SIG-M5 (cell line): ENCODE data around the gene NTN3.
"Not testable (repeated sequence)": the region's sequence is repeated elsewhere in the genome, so short reads cannot be mapped to it uniquely, and the experiment has no call there.

Source experiments
- DNase-seq: peaks from one replicate; lab custom pipeline; 2025; lab: John Stamatoyannopoulos, UW

The NTN3 gene

DNA sequence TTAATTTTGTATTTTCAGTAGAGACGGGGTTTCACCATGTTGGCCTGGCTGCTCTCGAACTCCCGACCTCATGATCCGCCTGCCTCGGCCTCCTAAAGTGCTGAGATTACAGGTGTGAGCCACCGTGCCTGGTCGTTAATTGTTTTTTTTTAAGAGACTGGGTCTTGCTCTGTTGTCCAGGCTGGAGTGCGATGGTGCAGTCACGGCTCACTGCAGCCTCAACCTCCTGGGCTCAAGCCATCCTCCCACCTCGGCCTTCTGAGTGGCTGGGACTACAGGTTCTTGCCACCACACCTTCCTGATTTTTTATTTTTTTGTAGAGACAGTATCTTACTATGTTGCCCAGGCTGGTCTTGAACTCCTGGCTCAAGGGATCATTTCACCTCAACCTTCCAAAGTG, 8.9 kb downstream of the NTN3 start:
- DNase-seq, result not testable (repeated sequence)

DNA sequence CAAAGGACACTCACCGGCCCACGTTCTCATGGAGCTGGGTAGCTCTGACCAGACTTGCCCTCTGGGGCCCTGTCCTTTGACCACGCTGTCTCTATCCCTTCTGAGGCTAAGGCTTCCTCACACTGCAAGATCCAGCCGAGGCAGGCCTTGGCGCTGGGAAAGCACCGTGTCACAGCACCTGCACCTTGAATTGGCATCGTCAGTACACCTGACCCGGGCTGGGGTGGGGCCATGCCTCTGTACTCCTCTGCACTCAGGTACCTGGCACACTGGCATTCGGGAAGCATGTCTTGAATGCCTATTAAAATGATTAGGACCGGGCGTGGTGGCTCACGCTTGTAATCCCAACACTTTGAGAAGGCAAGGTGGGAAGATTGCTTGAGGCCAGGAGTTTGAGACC, 9.9 kb downstream of the NTN3 start:
- DNase-seq, result no peak

DNA sequence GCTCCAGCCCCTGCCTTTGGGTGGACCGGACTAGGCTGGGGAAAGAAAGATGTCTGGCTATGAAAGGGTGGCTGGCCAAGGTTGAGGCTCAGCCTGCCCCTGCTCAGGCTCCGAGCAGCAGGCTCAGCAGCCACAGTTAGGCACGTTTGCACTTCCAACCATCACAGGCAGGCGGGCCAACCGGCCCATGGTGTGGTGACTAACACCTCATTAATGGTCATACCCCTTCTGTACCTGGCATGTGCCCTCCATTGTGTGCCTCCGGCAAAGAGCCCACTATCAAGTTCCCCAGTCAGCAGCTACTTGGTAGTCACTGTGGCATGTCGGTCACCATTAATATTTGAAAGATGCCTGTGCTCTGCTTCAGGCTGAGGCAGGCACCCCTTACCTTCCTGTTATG, 10.6 kb downstream of the NTN3 start:
- DNase-seq, result no peak

DNA sequence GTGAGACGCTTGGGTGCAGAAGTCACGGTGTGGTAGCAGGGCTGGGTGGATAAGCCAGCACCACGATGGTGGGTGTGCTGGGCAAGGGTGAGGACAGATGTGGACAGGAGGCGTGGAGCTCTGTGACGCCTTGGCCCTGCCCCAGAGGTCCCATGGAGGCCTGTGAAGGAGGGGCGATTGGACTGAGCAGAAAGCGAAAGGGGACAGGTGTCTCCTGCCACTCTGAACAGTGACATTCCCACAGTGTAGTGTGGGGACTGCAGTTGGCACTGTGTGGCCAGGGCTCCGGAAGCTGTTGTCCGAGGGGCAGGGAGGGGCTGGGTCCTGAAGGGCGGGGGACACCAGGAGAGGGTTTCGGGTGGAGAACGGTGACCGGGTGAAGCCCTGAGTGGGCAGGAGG, 11.2 kb downstream of the NTN3 start:
- DNase-seq, result no peak

DNA sequence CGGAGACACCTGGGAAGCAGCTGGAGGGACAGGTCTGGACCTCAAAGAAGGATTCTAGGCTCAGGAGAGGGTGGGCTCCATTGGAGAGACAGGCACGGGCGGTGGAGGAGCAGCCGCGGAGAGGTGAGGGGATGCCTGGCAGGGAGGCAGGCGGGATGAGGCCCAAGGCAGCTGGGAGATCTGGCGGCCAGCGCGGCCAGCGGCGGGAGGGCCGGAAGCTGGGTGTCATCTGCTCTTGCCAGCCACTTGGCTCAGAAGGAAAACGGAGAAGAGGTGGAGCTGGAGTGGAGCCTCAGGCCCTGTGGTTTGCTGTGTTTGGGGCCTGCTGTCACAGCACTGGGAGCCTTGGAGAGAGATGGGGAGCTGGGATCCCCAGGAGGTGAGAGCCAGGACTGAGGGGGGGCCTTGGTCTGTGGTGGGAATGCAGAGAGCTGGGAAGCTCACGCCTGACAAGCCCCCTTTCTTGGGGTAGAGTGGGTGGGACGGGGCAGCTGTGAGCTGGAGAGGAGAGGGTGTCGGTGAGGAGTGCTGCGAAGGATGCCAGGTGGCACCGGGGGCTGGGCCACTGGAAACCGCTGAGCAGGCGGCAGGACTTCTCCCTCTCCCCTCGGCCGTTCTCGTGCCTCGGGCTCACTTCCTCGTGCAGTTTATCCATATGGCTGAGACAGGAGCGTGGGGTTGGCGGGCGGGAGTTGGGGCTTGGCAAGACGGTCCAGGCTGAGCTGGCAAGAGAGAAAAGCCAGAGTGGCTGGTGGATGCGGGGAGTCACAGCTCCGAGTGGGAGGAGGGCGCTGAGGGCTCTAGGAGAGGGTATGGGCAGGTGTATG, 11.8 kb downstream of the NTN3 start:
- DNase-seq, result no peak

DNA sequence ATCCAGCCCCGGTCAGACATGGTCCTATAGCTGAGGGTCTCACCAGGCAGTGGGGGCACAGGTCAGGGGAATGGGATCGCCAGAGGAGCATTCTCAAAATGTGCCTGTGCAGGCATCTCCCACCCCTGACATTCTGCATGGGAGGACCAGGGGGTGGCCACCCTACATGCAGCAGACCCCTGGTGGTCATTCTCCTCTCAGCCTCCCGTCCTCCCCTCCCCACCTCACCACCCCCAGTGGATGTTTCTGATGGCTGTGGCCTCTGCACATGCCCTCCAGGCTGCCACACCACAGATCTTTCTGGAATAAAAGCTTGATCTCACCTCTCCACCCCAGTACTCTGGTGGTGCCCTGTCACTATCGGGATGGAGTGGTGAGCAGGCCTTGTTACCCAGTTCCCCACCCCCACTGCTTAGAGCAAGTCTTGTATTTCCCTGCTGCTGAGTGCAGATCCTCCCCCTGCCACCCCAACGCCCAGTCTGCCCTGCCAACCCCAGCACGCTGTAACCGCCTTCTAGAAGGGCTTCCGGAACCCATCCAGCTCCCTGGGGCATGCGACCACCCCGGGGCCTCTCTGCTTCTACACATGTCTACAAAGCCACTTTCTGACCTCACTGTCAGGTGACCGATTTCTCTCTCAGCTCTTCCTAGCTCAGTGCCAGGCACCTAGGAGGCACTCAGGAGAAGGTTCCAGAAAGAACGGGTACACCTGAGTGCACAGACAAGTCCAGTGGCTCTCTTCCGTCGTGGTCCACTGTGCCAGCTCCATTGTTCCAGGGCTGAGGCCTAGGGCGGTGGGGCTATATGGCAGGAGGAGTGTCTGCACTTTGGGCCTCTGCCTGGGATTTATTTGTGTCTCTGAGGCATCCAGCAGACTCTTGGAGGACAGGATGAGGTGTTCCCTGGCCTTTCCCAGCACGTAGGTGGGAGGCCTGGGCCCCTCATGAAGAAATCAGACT, 13.1 kb downstream of the NTN3 start:
- no peak for DNase-seq

DNA sequence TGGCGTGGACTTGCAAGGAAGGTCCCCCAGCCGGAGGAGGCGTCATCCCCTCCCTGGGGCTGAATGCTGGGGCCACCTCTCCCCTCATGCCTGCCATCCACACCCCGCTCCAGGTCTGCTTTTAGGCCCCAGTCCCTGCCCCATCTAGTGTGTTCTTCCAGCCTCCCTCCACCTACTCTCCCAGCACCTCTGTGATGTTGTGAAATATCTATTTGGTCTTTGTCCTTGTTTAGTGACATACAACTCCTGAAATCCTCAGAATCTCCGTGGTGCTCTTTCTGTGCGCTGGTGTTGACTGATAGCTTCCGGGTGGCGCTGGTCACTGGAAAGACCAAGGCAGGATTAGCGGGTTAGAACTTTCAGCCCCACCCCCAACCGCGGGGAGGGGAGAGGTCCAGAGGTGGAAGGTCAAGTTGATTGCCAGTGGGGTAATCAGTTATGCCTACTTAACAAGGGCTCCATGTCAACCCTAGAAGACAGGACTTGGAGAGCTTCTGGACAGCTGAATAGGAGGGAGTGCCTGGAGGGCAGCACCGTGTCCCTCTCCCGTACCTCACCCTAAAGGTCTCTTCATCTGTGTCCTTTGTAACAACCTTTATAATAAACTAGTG, 13.9 kb downstream of the NTN3 start:
- DNase-seq, result no peak

DNA sequence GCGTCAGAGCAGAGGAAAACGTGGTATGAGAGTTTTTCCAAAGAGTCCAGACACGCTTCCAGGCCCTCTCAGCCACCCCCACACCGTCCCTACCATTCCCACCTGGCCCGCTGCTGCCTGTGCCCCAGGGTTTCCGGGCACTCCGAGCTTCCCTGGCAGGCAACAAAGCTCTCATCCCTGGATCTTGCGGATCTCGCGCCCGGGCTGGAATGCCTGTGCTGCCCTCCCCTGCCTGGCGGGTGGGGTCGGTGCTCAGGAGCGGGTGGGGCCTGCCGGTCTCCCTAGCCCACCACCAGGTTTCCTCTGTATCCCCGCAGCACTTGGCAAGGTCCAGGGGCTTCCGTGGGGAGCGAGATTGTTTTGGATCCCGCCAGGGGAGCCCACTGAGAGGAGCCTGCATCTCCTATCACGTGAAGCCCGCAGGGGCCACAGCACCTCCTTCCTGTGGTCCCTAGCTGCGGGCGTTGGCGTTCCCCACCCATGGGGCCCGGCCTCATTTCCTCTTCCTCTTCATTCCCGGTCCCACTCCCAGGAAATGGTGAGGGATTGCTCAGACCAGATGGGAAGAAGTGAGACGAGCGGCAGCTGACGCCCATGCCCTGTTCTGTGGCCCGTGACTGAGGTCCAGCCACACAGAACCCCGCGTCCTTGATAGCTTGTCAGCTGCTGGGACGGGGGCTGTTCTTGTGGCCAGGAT, 14.9 kb downstream of the NTN3 start:
- DNase-seq, result no peak

DNA sequence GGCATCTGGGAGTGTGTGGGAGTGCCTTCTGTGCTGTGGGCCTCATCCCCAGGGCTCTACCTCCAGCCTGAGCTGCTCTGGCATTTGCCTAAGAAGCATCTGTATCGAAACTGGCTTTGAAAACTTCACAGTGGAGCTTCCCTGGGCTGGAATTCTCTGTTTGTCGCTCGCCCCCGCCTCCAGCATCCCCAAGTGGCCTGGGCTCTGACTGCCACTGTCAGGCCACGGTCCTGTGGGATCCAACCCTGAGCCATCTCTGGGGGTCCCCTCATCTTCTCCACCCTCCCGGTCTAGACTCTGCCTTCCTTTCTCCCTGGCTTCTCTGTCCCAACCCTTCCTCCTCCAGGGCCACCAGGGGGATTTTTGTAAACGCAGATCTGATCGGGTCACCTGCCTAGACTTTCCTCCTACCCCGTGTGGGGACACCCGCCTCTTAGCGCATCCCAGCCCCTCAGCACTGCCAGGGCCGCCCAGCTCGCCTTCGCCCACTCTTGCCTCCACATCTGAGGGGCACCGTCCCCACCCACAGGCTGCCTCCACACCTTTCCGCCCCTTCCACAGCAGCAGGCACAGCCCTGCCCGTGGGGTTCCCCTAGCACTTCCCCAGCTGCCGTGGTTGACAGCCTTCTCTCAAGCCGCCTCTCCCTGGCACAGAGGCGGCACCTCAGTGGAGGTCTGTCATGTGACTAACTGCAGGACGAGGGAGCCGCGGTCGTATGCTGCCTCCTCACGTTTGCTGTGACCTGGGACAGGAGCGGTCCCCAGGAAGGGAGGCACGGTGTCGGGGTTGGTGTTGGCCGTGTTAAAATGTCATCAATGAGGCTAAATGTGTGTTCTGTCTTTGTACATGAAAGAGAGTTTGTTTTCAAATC, 15.8 kb downstream of the NTN3 start:
- DNase-seq, result no peak

DNA sequence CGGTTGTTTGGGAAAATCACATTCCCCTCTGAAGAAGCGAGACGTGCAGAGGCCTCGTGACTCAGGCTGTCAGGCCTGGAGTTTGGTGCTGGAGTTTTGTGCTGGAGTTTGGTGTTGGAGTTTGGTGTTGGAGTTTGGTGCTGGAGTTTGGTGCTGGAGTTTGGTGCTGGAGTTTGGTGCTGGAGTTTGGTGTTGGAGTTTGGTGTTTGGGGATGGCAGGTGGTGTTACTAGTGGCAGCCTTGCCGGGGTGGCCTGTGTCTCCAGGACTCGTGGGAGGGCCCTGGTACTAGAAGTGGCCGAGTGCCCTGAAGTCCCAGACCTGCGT, 16.4 kb downstream of the NTN3 start:
- no peak for DNase-seq

DNA sequence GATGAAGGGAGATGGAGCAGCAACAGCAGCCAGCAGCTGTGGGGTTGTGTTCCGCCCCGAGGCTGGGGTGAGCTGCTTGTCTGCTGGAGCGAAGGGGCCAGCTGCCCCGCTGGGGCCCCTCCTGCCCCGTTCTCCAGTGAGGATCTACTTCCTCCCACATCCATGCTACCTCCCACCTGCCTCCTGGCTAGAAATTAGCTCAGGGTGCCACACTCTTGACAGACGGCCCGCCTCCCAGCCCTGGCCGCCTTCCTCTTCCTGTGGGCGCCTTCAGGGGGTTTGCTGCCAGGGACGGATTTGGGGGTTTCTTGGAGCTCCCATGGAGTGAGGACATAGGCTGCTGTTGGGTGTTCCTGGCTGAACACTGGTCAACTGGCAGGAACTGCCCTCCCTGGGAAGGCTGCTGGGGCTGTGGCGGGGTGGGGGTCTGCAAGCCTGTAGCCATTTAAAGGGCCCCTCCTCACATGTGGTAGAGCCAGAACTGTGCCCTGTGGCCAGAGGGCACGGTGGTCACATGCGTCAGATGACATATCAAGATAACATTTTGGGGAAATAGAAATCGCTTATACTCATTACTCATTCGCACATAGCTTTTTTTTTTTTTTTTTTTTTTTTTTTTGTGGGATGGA, 16.9 kb downstream of the NTN3 start:
- no peak for DNase-seq

DNA sequence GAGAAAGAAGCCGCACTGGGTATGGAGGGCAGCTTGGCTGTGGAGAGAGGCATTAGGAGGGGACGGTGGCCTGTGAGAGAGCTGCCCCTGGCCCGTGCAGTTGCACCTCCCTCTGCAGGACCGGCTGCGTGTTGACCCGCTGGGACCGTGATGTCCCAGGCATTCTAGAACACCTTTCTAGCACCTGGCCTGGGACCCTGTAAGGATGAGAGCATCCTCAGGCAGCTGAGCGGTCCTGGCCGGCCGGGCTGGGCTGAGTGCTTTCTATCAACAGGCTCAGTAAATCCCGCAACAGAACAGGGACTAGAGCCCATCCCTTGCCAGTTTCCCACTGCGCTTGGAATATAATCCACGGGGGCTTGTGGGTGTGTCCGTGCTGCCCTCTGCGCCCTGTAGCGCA, 18.5 kb downstream of the NTN3 start:
- no peak for DNase-seq

DNA sequence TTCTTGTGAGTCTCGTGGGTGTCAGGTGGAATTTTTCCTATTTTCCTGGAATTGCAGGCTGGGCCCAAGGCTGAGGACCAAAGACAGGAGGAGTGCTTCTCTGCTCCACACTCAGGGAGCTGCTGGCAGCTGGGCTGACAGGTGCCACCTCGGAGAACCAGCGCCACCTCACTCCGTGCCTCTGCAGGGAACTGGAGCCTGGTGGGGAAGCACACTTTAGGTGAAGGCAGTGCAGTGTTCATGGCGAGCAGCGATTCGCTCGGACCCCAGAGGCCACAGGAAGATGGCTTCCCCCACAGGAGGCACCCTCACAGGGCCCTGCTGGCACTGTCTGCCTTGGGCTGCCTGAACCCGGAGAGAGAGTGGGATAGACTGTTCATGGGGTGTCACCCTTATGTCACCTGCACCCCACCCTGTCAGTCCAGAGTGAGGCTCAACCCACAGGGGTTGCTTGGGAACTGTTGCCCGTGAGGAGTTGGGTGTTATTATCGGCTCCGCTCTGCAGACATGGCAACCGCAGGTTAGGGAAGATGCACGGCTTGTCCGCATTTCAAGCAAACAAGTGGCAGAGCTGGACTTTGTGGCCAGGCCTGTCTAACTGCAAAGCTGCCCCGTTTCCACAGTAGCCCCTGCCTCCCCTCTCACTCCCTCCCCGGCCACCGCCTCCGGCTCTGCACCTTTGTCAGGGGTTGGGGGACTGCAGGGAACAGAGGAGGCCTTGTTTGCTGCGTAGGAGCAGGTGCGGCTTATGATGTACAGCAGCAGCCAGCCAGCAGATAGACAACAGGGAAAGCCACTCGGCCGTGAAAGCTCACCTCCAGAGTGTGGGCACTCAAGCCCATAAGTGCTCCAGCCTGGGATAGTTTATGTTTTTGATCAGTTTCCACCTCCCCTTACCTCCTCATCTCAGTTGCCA, 19.4 kb downstream of the NTN3 start:
- DNase-seq, result no peak

DNA sequence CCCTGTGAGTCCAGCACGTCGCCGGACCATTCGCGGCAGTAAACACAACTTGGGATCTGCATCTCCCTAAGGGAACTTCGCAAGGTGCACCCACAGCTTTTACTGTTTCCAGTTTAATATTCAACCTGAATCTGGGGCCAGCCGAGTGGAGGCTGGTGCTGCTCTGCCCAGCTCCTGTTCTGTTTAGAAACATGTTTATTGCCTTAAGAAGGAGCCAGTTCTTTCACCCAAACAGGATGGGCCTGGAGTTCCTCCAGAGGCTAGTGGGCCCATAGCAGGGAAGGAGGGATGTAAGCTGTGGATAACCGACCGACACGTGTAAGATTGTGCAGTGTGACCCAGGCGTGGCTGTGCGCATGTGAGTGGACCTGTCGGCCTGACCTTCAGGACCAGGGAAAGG, 21.2 kb downstream of the NTN3 start:
- DNase-seq, result no peak

DNA sequence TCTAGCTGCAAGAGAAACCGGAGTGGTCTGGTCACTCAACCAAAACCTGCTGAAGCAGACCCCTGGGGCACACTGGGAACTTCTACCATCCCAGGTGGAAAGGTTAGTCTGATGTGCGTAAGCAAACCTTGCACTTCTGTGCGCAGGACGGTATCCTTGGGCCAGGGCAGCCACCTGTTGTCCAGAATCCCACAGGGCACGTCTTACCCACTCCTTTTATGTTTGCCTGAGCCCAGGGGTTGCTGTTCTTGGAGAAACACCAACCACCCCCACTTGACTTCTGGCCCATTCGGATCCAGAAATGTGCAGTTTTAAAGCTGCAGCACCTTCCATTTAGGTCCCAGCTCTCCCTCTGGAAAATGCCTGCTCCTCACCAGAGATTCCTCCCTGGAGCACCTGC, 22.5 kb downstream of the NTN3 start:
- DNase-seq, result no peak

DNA sequence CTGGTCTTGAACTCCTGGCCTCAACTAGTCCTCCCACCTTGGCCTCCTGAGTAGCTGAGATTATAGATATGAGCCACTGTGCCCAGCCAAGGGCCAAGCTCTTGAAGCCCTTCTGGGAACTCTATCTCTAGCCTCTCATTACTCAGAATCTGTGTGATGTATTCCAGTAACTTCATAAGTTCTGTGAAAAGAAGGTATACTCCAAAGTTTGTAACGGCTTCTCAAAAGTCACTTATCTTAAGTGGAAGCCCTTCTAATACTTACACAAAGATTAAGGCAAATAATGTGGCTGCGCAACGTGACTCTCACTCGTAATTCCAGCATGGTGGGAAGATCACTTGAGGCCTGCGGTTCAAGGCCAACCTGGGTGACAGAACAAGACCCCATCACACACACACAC, 23.5 kb downstream of the NTN3 start:
- no peak for DNase-seq

DNA sequence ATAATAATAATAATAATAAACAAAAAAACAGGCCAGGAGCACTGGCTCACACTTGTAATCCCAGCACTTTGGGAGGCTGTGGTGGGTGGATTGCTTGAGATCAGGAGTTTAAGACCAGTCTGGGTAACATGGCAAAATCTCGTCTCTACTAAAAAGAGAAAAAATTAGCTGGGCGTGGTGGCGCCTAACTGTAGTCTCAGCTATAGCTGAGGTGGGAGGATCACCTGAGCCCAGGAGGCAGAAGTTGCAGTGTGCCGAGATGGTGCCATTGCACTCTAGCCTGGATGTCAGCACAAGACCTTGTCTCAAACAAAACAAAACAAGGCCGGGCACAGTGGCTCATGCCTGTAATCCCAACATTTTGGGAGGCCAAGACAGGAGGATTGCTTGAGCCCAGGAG, 23.9 kb downstream of the NTN3 start:
- no peak for DNase-seq

DNA sequence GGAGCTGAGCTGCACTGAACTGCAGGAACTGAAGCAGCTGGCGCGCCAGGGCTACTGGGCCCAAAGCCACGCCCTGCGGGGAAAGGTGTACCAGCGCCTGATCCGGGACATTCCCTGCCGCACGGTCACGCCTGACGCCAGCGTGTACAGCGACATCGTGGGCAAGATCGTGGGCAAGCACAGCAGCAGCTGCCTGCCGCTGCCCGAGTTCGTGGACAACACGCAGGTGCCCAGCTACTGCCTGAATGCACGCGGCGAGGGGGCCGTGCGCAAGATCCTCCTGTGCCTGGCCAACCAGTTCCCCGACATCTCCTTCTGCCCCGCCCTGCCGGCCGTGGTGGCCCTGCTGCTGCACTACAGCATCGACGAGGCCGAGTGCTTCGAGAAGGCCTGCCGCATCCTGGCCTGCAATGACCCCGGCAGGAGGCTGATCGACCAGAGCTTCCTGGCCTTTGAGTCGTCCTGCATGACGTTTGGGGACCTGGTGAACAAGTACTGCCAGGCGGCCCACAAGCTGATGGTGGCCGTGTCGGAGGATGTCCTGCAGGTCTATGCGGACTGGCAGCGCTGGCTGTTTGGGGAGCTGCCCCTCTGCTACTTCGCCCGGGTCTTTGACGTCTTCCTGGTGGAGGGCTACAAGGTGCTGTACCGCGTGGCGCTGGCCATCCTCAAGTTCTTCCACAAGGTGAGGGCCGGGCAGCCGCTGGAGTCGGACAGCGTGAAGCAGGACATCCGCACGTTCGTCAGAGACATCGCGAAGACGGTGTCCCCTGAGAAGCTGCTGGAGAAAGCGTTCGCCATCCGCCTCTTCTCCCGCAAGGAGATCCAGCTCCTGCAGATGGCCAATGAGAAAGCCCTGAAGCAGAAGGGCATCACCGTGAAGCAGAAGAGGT, 25.4 kb downstream of the NTN3 start:
- DNase-seq, result no peak
